HEK293 (cell line): Measurements from ENCODE around the gene RINT1.
A peak's percentile ranks its signal among the peaks of the same experiment; 100 is the strongest.

Experiments used
- CTCF ChIA-PET: fragments of 350-600 bp; formaldehyde crosslinking; extraction: SDS; loops from one replicate; lab custom pipeline; 2021; ENCODE audit warnings: antibody characterized with exemption; lab: Yijun Ruan, JAX
- POLR2A ChIA-PET: fragments of 300-600 bp; formaldehyde crosslinking; extraction: SDS; loops from one replicate; lab custom pipeline; 2020; ENCODE audit warnings: antibody characterized with exemption, inconsistent platforms; lab: Yijun Ruan, JAX
- H3K27ac ChIP-seq: fragments of 200-500 bp; sonication (Bioruptor generic); 2 replicates; pipeline ENCODE4 v1.5.1; 2014; ENCODE audit warnings: low read depth, low read length, control low read depth, inconsistent platforms; ENCODE audit errors: extremely low read depth
- H3K36me3 ChIP-seq, 2 experiments: fragments of 200-500 bp in 1 of 2; sonication (Bioruptor generic) in 1 of 2; 1 replicate in 1 of 2; 2 replicates in 1 of 2; pipeline ENCODE4 v1.5.1; 2014 to 2017; ENCODE audit warnings: inconsistent platforms in 2 of 2, low read length in 2 of 2; ENCODE audit not compliant: control insufficient read depth in 2 of 2, insufficient read depth in 1 of 2
- H3K4me1 ChIP-seq: fragments of 200-500 bp; sonication (Bioruptor generic); 2 replicates; pipeline ENCODE4 v1.5.1; 2014; ENCODE audit warnings: mild to moderate bottlenecking, low read length, inconsistent platforms; ENCODE audit not compliant: control insufficient read depth, insufficient read depth
- H3K4me3 ChIP-seq: 2 replicates; pipeline ENCODE4 v1.5.1; 2011; ENCODE audit warnings: low read depth, mild to moderate bottlenecking, control low read depth, low read length, moderate library complexity
- H3K9me3 ChIP-seq: fragments of 200-500 bp; sonication (Bioruptor generic); 2 replicates; pipeline ENCODE4 v1.5.1; 2014; ENCODE audit warnings: low read depth, low read length, inconsistent platforms; ENCODE audit not compliant: control insufficient read depth, insufficient read depth
- ELK4 ChIP-seq: IDR thresholded peaks from 2 replicates; pipeline ENCODE4 v1.6.1; 2011; ENCODE audit warnings: mild to moderate bottlenecking, low read depth, low read length, borderline replicate concordance
- GLIS1 ChIP-seq: fragments of 450-650 bp; formaldehyde crosslinking; IDR thresholded peaks from 2 replicates; pipeline ENCODE4 v1.5.1; 2016; ENCODE audit warnings: missing biosample characterization, missing genetic modification characterization
- MYNN ChIP-seq: fragments of 450-650 bp; formaldehyde crosslinking; IDR thresholded peaks from 2 replicates; pipeline ENCODE4 v1.5.1; 2016; ENCODE audit warnings: missing biosample characterization, missing genetic modification characterization, borderline replicate concordance
- PATZ1 ChIP-seq: fragments of 450-650 bp; formaldehyde crosslinking; IDR thresholded peaks from 2 replicates; pipeline ENCODE4 v1.5.1; 2016; ENCODE audit warnings: missing biosample characterization, missing genetic modification characterization
- REST ChIP-seq: fragments of 450-650 bp; formaldehyde crosslinking; IDR thresholded peaks from 2 replicates; pipeline ENCODE4 v1.5.1; 2016; ENCODE audit warnings: missing biosample characterization, missing genetic modification characterization
- SCRT1 ChIP-seq: fragments of 450-650 bp; formaldehyde crosslinking; IDR thresholded peaks from 2 replicates; pipeline ENCODE4 v1.5.1; 2016; ENCODE audit warnings: missing biosample characterization, missing genetic modification characterization, borderline replicate concordance
- ZBTB21 ChIP-seq: fragments of 450-650 bp; formaldehyde crosslinking; IDR thresholded peaks from 2 replicates; pipeline ENCODE4 v1.5.1; 2017; ENCODE audit warnings: missing biosample characterization, missing genetic modification characterization
- ZBTB8A ChIP-seq: fragments of 450-650 bp; formaldehyde crosslinking; IDR thresholded peaks from 2 replicates; pipeline ENCODE4 v1.5.1; 2016; ENCODE audit warnings: missing biosample characterization, missing genetic modification characterization
- ZNF274 ChIP-seq, 2 experiments: fragments of 200-500 bp in 1 of 2; fragments of 450-650 bp in 1 of 2; sonication (Bioruptor generic) in 1 of 2; formaldehyde crosslinking in 1 of 2; IDR thresholded peaks; 2 replicates each; pipeline versions ENCODE4 v1.5.1 to v1.6.1; 2014 to 2016; ENCODE audit warnings: borderline replicate concordance in 1 of 2, inconsistent platforms in 1 of 2, low read length in 1 of 2, missing biosample characterization in 1 of 2, missing genetic modification characterization in 1 of 2
- ZNF280D ChIP-seq: fragments of 450-650 bp; formaldehyde crosslinking; IDR thresholded peaks from 2 replicates; pipeline ENCODE4 v1.5.1; 2016; ENCODE audit warnings: missing biosample characterization, missing genetic modification characterization
- ZNF335 ChIP-seq: fragments of 450-650 bp; formaldehyde crosslinking; conservative IDR thresholded peaks from 2 replicates; pipeline ENCODE4 v1.5.1; 2016; ENCODE audit warnings: missing biosample characterization, missing genetic modification characterization
- ZNF488 ChIP-seq: fragments of 450-650 bp; formaldehyde crosslinking; IDR thresholded peaks from 2 replicates; pipeline ENCODE4 v1.5.1; 2016; ENCODE audit warnings: missing biosample characterization, missing genetic modification characterization
- ZNF677 ChIP-seq: fragments of 450-650 bp; IDR thresholded peaks from 2 replicates; pipeline ENCODE4 v1.5.0; 2018; ENCODE audit warnings: missing biosample characterization, mild to moderate bottlenecking, missing genetic modification characterization, moderate library complexity
- ZNF776 ChIP-seq: fragments of 450-650 bp; formaldehyde crosslinking; IDR thresholded peaks from 2 replicates; pipeline ENCODE4 v1.5.0; 2017; ENCODE audit warnings: missing biosample characterization, missing genetic modification characterization, borderline replicate concordance

Gene RINT1

GRCh38 chr7:105578496-105578895 is 46.5 kb downstream of the RINT1 start:
- ChIA-PET CTCF (no interaction called here), POLR2A (no interaction called here)
- TF ChIP-seq ZNF274 (IDR thresholded peaks at IDR 0.05; ENCODE audit: low read length): no peak
- TF ChIP-seq ZNF274 (tag by site-specific recombination; IDR thresholded peaks at IDR 0.05; ENCODE audit: borderline replicate concordance): no peak
- no peak for TF ChIP-seq ELK4
- peak; percentile 58 for TF ChIP-seq ZNF335 (tag by site-specific recombination)
- 0 out of 2 replicates have a peak, but pooled peaks have one; percentile 21 for TF ChIP-seq ZBTB21 (tag by site-specific recombination)
- no peaks in the 10 kb centered on the region for H3K36me3 ChIP-seq
- no peaks in the 10 kb centered on the region for H3K4me1 ChIP-seq
- no peak overlapping the region for H3K4me3 ChIP-seq
- H3K9me3 ChIP-seq: no peaks in the 10 kb centered on the region
- H3K27ac ChIP-seq: no peak overlapping the region

- Histone ChIP-seq H3K36me3 (no peaks in the 10 kb centered on the region), H3K4me1 (no peaks in the 10 kb centered on the region), H3K4me3 (no peak overlapping the region), H3K27ac (no peak overlapping the region), H3K9me3 (no peaks in the 10 kb centered on the region)
- POLR2A ChIA-PET: no interaction called here
- CTCF ChIA-PET: interaction anchor here (0.8 kb wide), 1 partner anchor 11 kb away, joined by 3 read pairs; no protein-coding TSS in a partner anchor
- TF ChIP-seq GLIS1 (tag by site-specific recombination) (no peak), ZNF677 (tag by site-specific recombination) (no peak)
Observed at GRCh38 chr7:105580022-105580740, 48.2 kb downstream of the RINT1 start.

GRCh38 chr7:105581066-105581811 is 49.2 kb downstream of the RINT1 start, which contains the start of gene EFCAB10:
EFCAB10 (minus strand) TSS chr7:105581493; CDS start chr7:105581463, 30 bp downstream.
- ChIA-PET POLR2A (interaction anchor here (1.2 kb wide), 1 partner anchor 50 kb away, joined by 4 read pairs; the partner anchor contains the start of gene RINT1), CTCF (interaction anchor here (0.6 to 1.2 kb wide), 2 partner anchors 9 to 13 kb away, joined by 3 to 4 read pairs; no protein-coding TSS in a partner anchor)
- Histone ChIP-seq H3K36me3 (no peaks in the 10 kb centered on the region), H3K4me1 (no peaks in the 10 kb centered on the region), H3K9me3 (no peaks in the 10 kb centered on the region), H3K27ac (no peak within 1 kb of the TSS), H3K4me3 (peak within 1 kb of the TSS; percentile 38)
- TF ChIP-seq ZNF274 (IDR thresholded peaks at IDR 0.05; ENCODE audit: low read length) (no peak), ZNF274 (tag by site-specific recombination; IDR thresholded peaks at IDR 0.05; ENCODE audit: borderline replicate concordance) (no peak), MYNN (tag by site-specific recombination) (peak; percentile 99), ZBTB8A (tag by site-specific recombination) (peak; percentile 33; the same call in 1 of the 2 replicates), PATZ1 (tag by site-specific recombination) (peak; percentile 49; the same call in 1 of the 2 replicates), SCRT1 (tag by site-specific recombination) (peak; percentile 98), REST (tag by site-specific recombination) (peak; percentile 24; the same call in 1 of the 2 replicates), ZNF488 (tag by site-specific recombination) (no peak), ZBTB21 (tag by site-specific recombination) (0 out of 2 replicates have a peak, but pooled peaks have one; percentile 13), ZNF776 (tag by site-specific recombination) (no peak), ZNF280D (tag by site-specific recombination) (no peak)
